Large intestine (tissue), 3 donors: Measurements from ENCODE around the gene NUP210L. TPM values are rescaled to one million over a fixed set of nuclear protein-coding genes. Genes with fewer than 3 reads are reported as not detected.

Experiments
- DNase-seq, 2 donors: peaks; one replicate each; pipeline versions ENCODE4 v3.0.0 to v3.0.0-alpha.2; 2013
- H3K27ac ChIP-seq: one replicate; pipeline ENCODE4 v1.5.1; 2013; ENCODE audit warnings: low read length
- H3K27me3 ChIP-seq: 2 replicates; pipeline ENCODE4 v1.6.1; 2013; ENCODE audit warnings: low read length; ENCODE audit not compliant: control insufficient read depth, insufficient read depth
- H3K36me3 ChIP-seq: 2 replicates; pipeline ENCODE4 v1.6.1; 2013; ENCODE audit warnings: low read length; ENCODE audit not compliant: control insufficient read depth, insufficient read depth
- H3K4me1 ChIP-seq: one replicate; pipeline ENCODE4 v1.6.1; 2013; ENCODE audit warnings: low read length; ENCODE audit not compliant: control insufficient read depth, insufficient read depth
- H3K4me3 ChIP-seq: one replicate; pipeline ENCODE4 v1.5.1; 2013; ENCODE audit warnings: low read length
- H3K9me3 ChIP-seq: one replicate; pipeline ENCODE4 v1.6.1; 2013; ENCODE audit warnings: mild to moderate bottlenecking, low read depth, low read length, moderate library complexity; ENCODE audit not compliant: control insufficient read depth
- whole genome bisulfite sequencing: methylation state at CpG from one replicate; pipeline ENCODE4 v1.1.5; 2013; ENCODE audit warnings: low lambda C conversion rate; ENCODE audit not compliant: insufficient coverage; 5-methylcytosine and 5-hydroxymethylcytosine counted together
- polyA plus RNA-seq: library from polyadenylated mRNA; unstranded; fragments of 120-200 nt; gene quantifications from one replicate; pipeline ENCODE4 v1.2.1, GENCODE V29; 2013

NUP210L gene
- polyA plus RNA-seq, 1 donor, result 0.03 TPM

DNA sequence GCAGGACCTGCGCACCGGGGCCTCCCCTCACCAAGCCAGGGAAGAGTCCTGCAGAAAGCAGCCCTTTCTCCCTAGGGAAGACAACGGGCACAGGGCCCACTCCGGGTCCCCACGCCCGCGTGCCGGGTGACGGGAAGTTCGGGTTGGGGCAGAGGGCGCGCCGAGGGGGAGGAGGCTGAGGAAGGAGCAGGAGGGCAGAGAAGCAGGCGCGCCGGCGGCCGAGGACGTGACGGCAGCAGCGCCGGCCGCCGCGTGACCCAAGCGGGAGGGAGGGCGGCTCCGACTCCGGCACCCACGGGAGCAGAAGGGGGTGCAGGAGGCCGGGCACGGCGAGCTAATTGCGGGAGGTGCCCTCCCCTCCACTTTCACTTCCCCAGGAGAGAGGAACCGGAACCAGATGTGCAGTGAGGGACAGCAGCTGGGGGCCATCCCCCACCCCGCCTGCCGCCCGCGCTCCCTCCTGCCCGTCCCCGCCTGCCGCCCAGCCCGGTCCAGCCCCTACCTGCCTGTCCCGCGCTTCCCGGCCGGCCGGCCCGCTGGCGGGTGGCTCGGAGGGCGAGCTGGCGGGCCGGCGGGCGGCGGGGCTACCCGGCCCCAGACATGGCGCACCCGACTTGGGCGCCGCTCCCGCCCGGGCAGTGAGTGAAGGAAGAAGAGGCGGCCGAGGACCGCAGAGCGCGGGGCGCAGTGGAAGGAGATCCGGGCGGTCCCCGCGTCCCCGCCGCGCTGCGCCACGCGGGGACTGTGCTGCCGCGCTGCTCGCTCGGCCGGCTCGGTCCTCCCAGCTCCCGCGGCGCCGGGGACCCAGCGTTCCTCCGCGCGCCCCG, 208.9 kb downstream of the NUP210L start:
- no CpG with 5 or more reads among the region's 95 CpGs for WGBS
- Histone ChIP-seq H3K4me1 (peaks cover 14% of the 10 kb centered on the region), H3K9me3 (no peaks in the 10 kb centered on the region), H3K4me3 (peak overlapping the region; percentile 94), H3K27me3 (no peaks in the 10 kb centered on the region), H3K36me3 (peaks cover 53% of the 10 kb centered on the region), H3K27ac (peak overlapping the region; percentile 83)
- DNase-seq, result peak; percentile 74 to 91

DNA sequence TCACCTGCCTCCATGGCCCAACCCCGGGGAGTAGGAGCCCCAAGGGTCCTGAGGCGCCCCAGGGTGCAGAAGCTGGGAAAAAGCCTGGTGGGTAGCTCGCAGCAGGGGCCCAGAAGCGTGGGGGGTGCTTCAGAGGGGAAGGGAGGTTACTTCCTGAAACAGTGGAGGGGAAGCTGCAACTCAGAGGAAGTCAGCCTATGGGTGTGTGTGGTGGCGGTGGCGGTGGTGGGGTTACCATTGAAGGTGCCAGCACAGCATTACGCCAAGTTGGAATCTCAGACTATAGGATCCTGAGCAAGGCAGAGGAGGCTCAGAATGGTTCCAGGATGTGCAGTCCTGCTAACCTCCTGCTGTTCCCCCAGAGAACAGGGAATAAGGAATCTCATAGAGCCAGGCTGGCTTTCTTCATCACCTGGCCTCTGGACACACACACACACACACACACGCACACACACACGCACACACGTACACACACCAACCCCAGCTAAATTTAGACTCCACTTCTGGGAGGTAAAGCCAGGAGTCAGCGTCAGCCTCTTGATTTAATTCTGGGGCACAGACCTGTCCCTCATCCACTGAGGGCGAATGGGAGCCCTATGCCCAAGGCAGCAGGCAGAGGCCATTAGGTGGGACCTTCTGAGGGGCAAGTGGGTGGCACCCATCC, 209.6 kb downstream of the NUP210L start:
- no CpG with 5 or more reads among the region's 12 CpGs for WGBS
- Histone ChIP-seq H3K9me3 (no peaks in the 10 kb centered on the region), H3K27ac (peak overlapping the region; percentile 83), H3K36me3 (peaks cover 53% of the 10 kb centered on the region), H3K4me1 (peaks cover 14% of the 10 kb centered on the region), H3K4me3 (peak overlapping the region; percentile 94), H3K27me3 (no peaks in the 10 kb centered on the region)
- peak in 1 of 2 donors; percentile 52 for DNase-seq

DNA sequence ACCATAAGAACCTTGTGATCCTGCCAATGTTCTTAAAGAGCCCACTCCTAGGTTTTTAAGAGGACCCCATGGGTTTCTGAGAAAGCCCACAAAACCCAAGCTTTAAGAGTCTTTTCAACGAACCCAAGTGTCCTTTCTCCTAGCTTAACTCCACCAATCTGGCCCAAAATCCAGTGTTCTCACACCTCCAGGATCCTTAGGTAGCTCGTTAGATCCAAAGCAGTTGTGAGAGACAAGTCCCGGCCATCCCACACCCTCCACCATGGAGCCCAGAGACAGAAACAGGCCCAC, 210.1 kb downstream of the NUP210L start:
- Histone ChIP-seq H3K9me3 (no peaks in the 10 kb centered on the region), H3K4me1 (peaks cover 14% of the 10 kb centered on the region), H3K27me3 (no peaks in the 10 kb centered on the region), H3K27ac (no peak overlapping the region), H3K4me3 (peak overlapping the region; percentile 94), H3K36me3 (peaks cover 54% of the 10 kb centered on the region)
- DNase-seq, result no peak
- WGBS, result no CpG with 5 or more reads among the region's 3 CpGs

DNA sequence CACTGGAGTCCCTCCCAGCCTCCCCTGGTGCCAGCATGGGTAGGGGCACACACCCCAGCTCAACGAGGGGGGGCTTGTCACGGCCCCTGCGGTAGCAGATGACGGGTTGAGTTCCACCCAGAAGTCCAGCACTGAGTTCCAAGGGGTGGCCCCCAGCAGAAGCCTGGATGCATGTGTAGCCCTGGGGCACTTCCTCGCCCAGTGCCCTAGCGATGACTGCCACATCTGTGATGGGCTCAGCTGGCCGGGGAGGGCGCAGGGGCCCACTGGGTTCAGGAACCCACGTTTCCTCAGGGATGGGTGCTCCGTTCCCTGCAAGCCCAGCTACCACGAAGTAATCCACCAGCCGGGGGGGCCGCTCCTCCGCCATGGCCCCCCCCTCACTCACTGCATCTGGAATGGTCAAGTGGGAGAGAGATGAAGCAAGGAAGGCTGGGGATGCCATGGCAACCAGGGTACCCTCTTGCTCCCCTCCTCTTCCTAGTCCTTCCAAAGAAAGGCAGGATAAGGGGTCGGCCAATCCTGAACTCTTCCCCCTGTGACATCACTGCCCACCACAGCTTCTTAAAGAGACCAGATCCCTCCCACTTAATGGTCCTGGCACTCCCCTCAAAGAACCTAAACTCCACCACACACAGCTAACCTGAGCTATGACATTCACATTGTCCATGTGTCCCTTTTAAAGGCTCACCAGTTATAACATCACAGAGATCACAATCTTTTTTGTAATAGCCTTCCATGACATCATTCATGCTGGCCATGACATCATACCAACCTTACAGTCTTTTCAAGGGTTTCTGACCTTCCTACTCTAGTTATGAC, 210.7 kb downstream of the NUP210L start:
- Histone ChIP-seq H3K27ac (no peak overlapping the region), H3K27me3 (no peaks in the 10 kb centered on the region), H3K4me1 (peaks cover 14% of the 10 kb centered on the region), H3K36me3 (peaks cover 57% of the 10 kb centered on the region), H3K4me3 (no peak overlapping the region), H3K9me3 (no peaks in the 10 kb centered on the region)
- no peak for DNase-seq
- WGBS, result no CpG with 5 or more reads among the region's 15 CpGs

DNA sequence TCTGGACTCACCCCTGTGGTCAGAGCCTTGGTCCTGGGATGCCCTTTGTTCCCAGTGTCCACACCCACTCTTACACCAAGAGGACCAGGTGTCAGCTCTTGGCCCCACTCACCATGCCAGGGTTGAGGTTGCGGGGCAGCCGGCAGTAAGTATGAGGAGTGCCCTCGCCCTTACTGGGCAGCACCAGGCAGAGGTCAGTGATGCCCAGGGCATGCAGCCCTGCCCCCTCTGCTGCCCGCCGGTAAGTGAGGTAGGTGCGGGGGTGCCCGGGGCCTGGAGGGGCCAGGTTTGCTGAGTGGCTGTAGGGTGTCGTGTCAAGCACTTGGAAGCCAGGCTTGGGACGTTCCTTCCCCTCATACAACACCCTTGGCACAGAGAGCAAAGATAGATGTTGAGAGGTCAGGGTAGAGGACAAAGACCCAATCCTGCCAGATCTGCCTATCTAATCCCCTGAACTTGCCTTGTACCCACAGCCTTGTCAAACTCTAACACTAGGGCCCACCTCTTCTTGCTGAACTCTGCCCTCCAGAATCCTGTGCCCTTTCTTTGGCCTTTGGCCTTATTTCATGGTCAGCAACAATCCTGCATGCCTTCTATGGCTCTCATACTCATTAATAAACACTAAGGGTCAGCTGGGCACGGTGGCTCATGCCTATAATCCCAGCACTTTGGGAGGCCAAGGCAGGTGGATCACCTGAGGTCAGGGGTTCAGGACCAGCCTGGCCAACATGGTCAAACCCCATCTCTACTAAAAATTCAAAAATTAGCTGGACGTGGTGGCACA, 211.9 kb downstream of the NUP210L start:
- Histone ChIP-seq H3K36me3 (peaks cover 47% of the 10 kb centered on the region), H3K27ac (no peak overlapping the region), H3K4me1 (peaks cover 14% of the 10 kb centered on the region), H3K4me3 (no peak overlapping the region), H3K9me3 (no peaks in the 10 kb centered on the region), H3K27me3 (no peaks in the 10 kb centered on the region)
- DNase-seq, result no peak
- no CpG with 5 or more reads among the region's 11 CpGs for WGBS

Other genes starting within 250 kb of the NUP210L start
- 13.5 TPM for gene GATAD2B, start 232.1 kb downstream of the NUP210L start, polyA plus RNA-seq
- gene DENND4B, start 208.4 kb downstream of the NUP210L start, polyA plus RNA-seq, result 44.7 TPM
- 37.9 TPM for gene CRTC2, start 196.5 kb downstream of the NUP210L start, polyA plus RNA-seq
- 73.7 TPM for gene SLC39A1, start 191.5 kb downstream of the NUP210L start, polyA plus RNA-seq
- 17.9 TPM for gene CREB3L4, start 187.2 kb downstream of the NUP210L start, polyA plus RNA-seq
- gene JTB, start 177.4 kb downstream of the NUP210L start, polyA plus RNA-seq, result 120 TPM
- gene RAB13, start 168.7 kb downstream of the NUP210L start, polyA plus RNA-seq, result 110 TPM
- 5,987 TPM for gene RPS27, start 164.3 kb downstream of the NUP210L start, polyA plus RNA-seq
- 303 TPM for gene TPM3, start 37.0 kb upstream of the NUP210L start, polyA plus RNA-seq
- not detected for gene CFAP141, start 51.3 kb upstream of the NUP210L start, polyA plus RNA-seq
- 143 TPM for gene UBAP2L, start 65.9 kb upstream of the NUP210L start, polyA plus RNA-seq
- gene HAX1, start 117.6 kb upstream of the NUP210L start, polyA plus RNA-seq, result 63.2 TPM
- gene AQP10, start 166.0 kb upstream of the NUP210L start, polyA plus RNA-seq, result 11.1 TPM
- 10.9 TPM for gene ATP8B2, start 170.5 kb upstream of the NUP210L start, polyA plus RNA-seq